GM12878 (cell line): ENCODE results near the gene PDLIM4. TPM values are rescaled to one million over a fixed set of nuclear protein-coding genes. Genes with fewer than 3 reads are reported as not detected.

ENCODE experiments used
- ATAC-seq: fragments of 200-7000 bp; cut with Tn5 transposase; 3 replicates; pipeline ENCODE4 v1.9.1; 2020; ENCODE audit warnings: mild to moderate bottlenecking, moderate library complexity
- BruUV-seq: library from RNA; stranded (reverse); fragments of 400-500 nt; replicated peaks from 2 replicates; lab custom pipeline; 2021; lab: Mats Ljungman, UMichigan
- CTCF ChIA-PET: fragments of 300-600 bp; sonication (Branson Sonifier 250); formaldehyde crosslinking; extraction: SDS; loops from one replicate; lab custom pipeline; 2021; ENCODE audit warnings: inconsistent platforms; lab: Yijun Ruan, JAX
- POLR2A ChIA-PET: fragments of 350-600 bp; formaldehyde crosslinking; extraction: SDS; loops from one replicate; lab custom pipeline; 2021; ENCODE audit warnings: inconsistent platforms; lab: Charles Lee
- RAD21 ChIA-PET: fragments of 300-600 bp; sonication (Branson Sonifier 250); formaldehyde crosslinking; loops from one replicate; lab custom pipeline; 2023; ENCODE audit warnings: antibody characterized with exemption; ENCODE audit not compliant: unreplicated experiment; lab: Charles Lee
- SMC1A ChIA-PET: fragments of 300-600 bp; sonication (Branson Sonifier 250); formaldehyde crosslinking; loops from one replicate; lab custom pipeline; 2023; ENCODE audit not compliant: unreplicated experiment, uncharacterized antibody; lab: Charles Lee
- DNase-seq: peaks from one replicate; pipeline ENCODE4 v3.0.0-alpha.2; 2011; ENCODE audit warnings: low read depth, low spot score
- FAIRE-seq: peaks from 3 replicates; lab custom pipeline; 2011; peaks lifted over from hg19 to GRCh38; lab: Jason Lieb, UNC
- H2AFZ ChIP-seq: 2 replicates; pipeline ENCODE4 v1.6.0; 2011; ENCODE audit warnings: low read depth, low read length, control low read depth; ENCODE audit not compliant: control insufficient read depth
- H3K27ac ChIP-seq: 2 replicates; pipeline ENCODE4 v1.5.1; 2011; ENCODE audit warnings: control low read depth; ENCODE audit not compliant: control insufficient read depth, insufficient read depth
- H3K27me3 ChIP-seq, 2 experiments: replicated peaks in 1 of 2; 2 replicates each; pipeline versions ENCODE4 v1.6.0 to v1.6.1; 2011; ENCODE audit warnings: low read length in 1 of 2; ENCODE audit not compliant: control insufficient read depth in 2 of 2, insufficient read depth in 2 of 2
- H3K36me3 ChIP-seq, 2 experiments: 2 replicates each; pipeline ENCODE4 v1.5.1; 2011; ENCODE audit warnings: low read length in 1 of 2; ENCODE audit not compliant: control insufficient read depth in 2 of 2, insufficient read depth in 2 of 2
- H3K4me1 ChIP-seq: 2 replicates; pipeline ENCODE4 v1.6.1; 2011; ENCODE audit warnings: mild to moderate bottlenecking, low read length, moderate library complexity, mixed read lengths; ENCODE audit not compliant: control insufficient read depth, insufficient read depth
- H3K4me2 ChIP-seq: 2 replicates; pipeline ENCODE4 v1.6.0; 2011; ENCODE audit warnings: control low read depth; ENCODE audit not compliant: control insufficient read depth, insufficient read depth
- H3K4me3 ChIP-seq: fragments of 200-600 bp; sonication (generic); 2 replicates; pipeline ENCODE4 v1.5.1; 2016
- H3K79me2 ChIP-seq: 2 replicates; pipeline ENCODE4 v1.6.0; 2011; ENCODE audit warnings: low read length; ENCODE audit not compliant: control insufficient read depth, insufficient read depth
- H3K9ac ChIP-seq: 2 replicates; pipeline ENCODE4 v1.8.0; 2011; ENCODE audit warnings: low read length, control low read depth, mixed read lengths; ENCODE audit not compliant: control insufficient read depth, insufficient read depth
- H3K9me3 ChIP-seq: replicated peaks from 3 replicates; pipeline ENCODE4 v1.5.1; 2011; ENCODE audit warnings: mild to moderate bottlenecking, low read length; ENCODE audit not compliant: control insufficient read depth, insufficient read depth
- H4K20me1 ChIP-seq: 2 replicates; pipeline ENCODE4 v1.6.0; 2011; ENCODE audit not compliant: control insufficient read depth, insufficient read depth
- CREB1 ChIP-seq: IDR thresholded peaks from 2 replicates; pipeline ENCODE4 v1.6.1; 2012; ENCODE audit warnings: low read depth, mild to moderate bottlenecking, inconsistent platforms
- FOXK2 ChIP-seq: fragments of 450-650 bp; IDR thresholded peaks from 2 replicates; pipeline ENCODE4 v1.6.1; 2017; ENCODE audit warnings: mild to moderate bottlenecking, moderate library complexity
- NFYA ChIP-seq: IDR thresholded peaks from 2 replicates; pipeline ENCODE4 v1.6.1; 2011; ENCODE audit warnings: low read depth, mild to moderate bottlenecking, low read length, improper control_type of control experiment, borderline replicate concordance
- POU2F2 ChIP-seq: IDR thresholded peaks from 3 replicates; pipeline ENCODE4 v1.6.1; 2011; ENCODE audit warnings: low read depth, mild to moderate bottlenecking, low read length, borderline replicate concordance
- RELA ChIP-seq: fragments of 450-650 bp; IDR thresholded peaks from 2 replicates; pipeline ENCODE4 v1.8.0; 2014; ENCODE audit warnings: borderline replicate concordance; ENCODE audit not compliant: partially characterized antibody
- SMAD1 ChIP-seq: fragments of 450-650 bp; IDR thresholded peaks from 2 replicates; pipeline ENCODE4 v1.6.1; 2018; ENCODE audit warnings: mild to moderate bottlenecking, low read depth; ENCODE audit not compliant: partially characterized antibody
- TAF1 ChIP-seq: IDR thresholded peaks from 2 replicates; pipeline ENCODE4 v1.6.1; 2011; ENCODE audit warnings: mild to moderate bottlenecking, low read depth, low read length, borderline replicate concordance
- ZSCAN29 ChIP-seq: fragments of 450-650 bp; IDR thresholded peaks from 2 replicates; pipeline ENCODE4 v1.6.1; 2017; ENCODE audit warnings: mild to moderate bottlenecking, moderate library complexity
- WGBS: methylation state at CpG from one replicate; pipeline ENCODE4 v1.1.6; 2016; ENCODE audit warnings: low lambda C conversion rate; ENCODE audit not compliant: insufficient replicate concordance, insufficient coverage; ENCODE audit errors: missing lambda C conversion rate; 5-methylcytosine and 5-hydroxymethylcytosine counted together
- in situ Hi-C: fragments of 300-500 bp; cut with MboI; formaldehyde crosslinking; loops from 9 replicates; pipeline ENCODE4 v1.14.3; 2018; ENCODE audit warnings: mixed read lengths
- intact Hi-C: fragments of 100-400 bp; cut with micrococcal nuclease; formaldehyde crosslinking; loops from one replicate; pipeline ENCODE4 v1.14.2; 2022; ENCODE audit not compliant: unreplicated experiment
- polyA plus RNA-seq, 11 experiments: library from polyadenylated mRNA; depleted of rRNA in 4 of 11; unstranded in 6 of 11; stranded (reverse) in 5 of 11; fragments of >200 nt; fragmentation: Nextera tagmentation in 4 of 11; fragmentation: Illumina TruSeq in 1 of 11; extraction: Ambion mirVana in 4 of 11; extraction: Trizol in 1 of 11; gene quantifications; 1 replicate in 1 of 11; 2 replicates in 10 of 11; pipeline versions ENCODE4 v1.2.1 to v1.2.3, GENCODE V29; 2011 to 2016; ENCODE audit warnings: inconsistent platforms in 2 of 11, missing spikeins in 2 of 11, low read depth in 1 of 11
- total RNA-seq, 4 experiments: library from RNA; depleted of rRNA in 3 of 4; stranded (reverse); fragments of >200 nt in 3 of 4; fragmentation: Illumina TruSeq in 1 of 4; extraction: Trizol in 1 of 4; gene quantifications; 2 replicates each; pipeline versions ENCODE4 v1.2.1 to v1.2.3, GENCODE V29; 2013 to 2021

PDLIM4 gene
- total and polyA plus RNA-seq, 10 of the 15 experiments (the other 5 are each of a cell fraction or from before 2014, with no cell fraction given): 0.13 to 1.7 (median 0.39) TPM; not detected in 3

DNA sequence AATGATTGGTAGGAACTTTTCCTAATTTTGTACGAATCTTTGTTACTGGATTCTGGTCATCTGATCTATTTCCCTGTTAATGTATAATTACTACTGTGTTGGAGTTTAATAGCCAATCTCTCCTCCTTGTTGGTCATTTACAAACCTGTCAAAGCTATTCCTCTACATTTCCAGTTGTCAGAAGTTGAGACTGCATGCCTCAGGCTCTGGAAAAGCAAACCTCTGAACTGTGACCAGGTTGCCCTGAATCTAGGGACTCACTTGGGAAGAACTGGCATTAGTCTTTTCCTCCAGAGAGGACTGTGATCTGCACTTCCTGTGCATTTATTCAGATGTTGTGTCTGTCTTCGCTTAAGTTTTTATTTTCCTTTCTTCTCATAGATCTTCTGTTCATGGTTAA, 16.1 kb downstream of the PDLIM4 start:
- no peak overlapping the region for H2AFZ ChIP-seq
- ChIA-PET RAD21 (interaction anchor here (1.9 kb wide), 1 partner anchor 95 kb away, joined by 7 read pairs; the partner anchor contains the start of gene SLC22A5), CTCF (interaction anchor here (0.6 to 4.5 kb wide), 14 partner anchors 10 to 517 kb away, joined by 3 to 23 read pairs (median 4); partner anchors contain the start of genes SLC22A4 and SLC22A5), SMC1A (interaction anchor here (1.0 to 3.7 kb wide), 3 partner anchors 35 to 105 kb away, joined by 3 to 14 read pairs (median 4); no protein-coding TSS in a partner anchor), POLR2A (no interaction called here)
- no peak for DNase-seq
- no peak for FAIRE-seq
- H3K4me3 ChIP-seq: no peak overlapping the region
- no peak overlapping the region for H3K27ac ChIP-seq
- in situ Hi-C loops: no loop called here
- 41% methylated on average over 2 of the region's 2 CpGs for WGBS
- no peaks in the 10 kb centered on the region; a peak in 1 of 4 replicates for H3K27me3 ChIP-seq
- intact Hi-C loops: loop anchor here (5.0 kb wide), 2 partner anchors 99 to 229 kb away; no protein-coding TSS in a partner anchor
- no peaks in the 10 kb centered on the region for H3K79me2 ChIP-seq
- H3K9ac ChIP-seq: no peak overlapping the region
- no peaks in the 10 kb centered on the region for H3K9me3 ChIP-seq
- H3K36me3 ChIP-seq: no peaks in the 10 kb centered on the region
- ATAC-seq: no peak
- no TSS peak for BruUV-seq
- no peak for TF ChIP-seq SMAD1
- TF ChIP-seq FOXK2: no peak
- no peak for TF ChIP-seq NFYA
- no peak for TF ChIP-seq CREB1
- TF ChIP-seq POU2F2: no peak
- TF ChIP-seq TAF1: no peak
- no peak for TF ChIP-seq RELA
- no peak for TF ChIP-seq ZSCAN29
- H3K4me1 ChIP-seq: peaks cover 19% of the 10 kb centered on the region
- no peaks in the 10 kb centered on the region for H4K20me1 ChIP-seq
- H3K4me2 ChIP-seq: no peak overlapping the region
